PC-3 (cell line): ENCODE data around the gene ARFGEF2. TPM values are rescaled to one million over a fixed set of nuclear protein-coding genes. Genes with fewer than 3 reads are reported as not detected.
A peak's percentile ranks its signal among the peaks of the same experiment; 100 is the strongest.

Experiments used
- ATAC-seq: fragments of 200-7000 bp; cut with Tn5 transposase; 2 replicates; pipeline ENCODE4 v1.9.1; 2020; ENCODE audit warnings: mild to moderate bottlenecking, moderate library complexity
- BruUV-seq: library from RNA; stranded (reverse); fragments of 400-500 nt; replicated peaks from 2 replicates; lab custom pipeline; 2021; lab: Mats Ljungman, UMichigan
- CTCF ChIA-PET: fragments of 300-600 bp; sonication (Branson Sonifier 250); formaldehyde crosslinking; loops from one replicate; lab custom pipeline; 2022; ENCODE audit warnings: antibody characterized with exemption; lab: Charles Lee
- POLR2A ChIA-PET: fragments of 300-600 bp; sonication (Branson Sonifier 250); formaldehyde crosslinking; loops from one replicate; lab custom pipeline; 2022; ENCODE audit warnings: antibody characterized with exemption; ENCODE audit not compliant: unreplicated experiment; lab: Charles Lee
- DNase-seq: peaks from one replicate; pipeline ENCODE4 v3.0.0-alpha.2; 2015
- H2AFZ ChIP-seq: fragments of 300-600 bp; sonication (generic); 2 replicates; pipeline ENCODE4 v1.6.0; 2016; ENCODE audit warnings: antibody characterized with exemption, low read length
- H3F3A ChIP-seq: fragments of 300-600 bp; sonication (generic); one replicate; pipeline ENCODE4 v1.6.0; 2017; ENCODE audit warnings: antibody characterized with exemption, low read length, control low read depth, mild to moderate bottlenecking; ENCODE audit not compliant: unreplicated experiment
- H3K27ac ChIP-seq: fragments of 300-600 bp; sonication (generic); 2 replicates; pipeline ENCODE4 v1.5.1; 2016; ENCODE audit warnings: mild to moderate bottlenecking, low read length
- H3K27me3 ChIP-seq: fragments of 300-600 bp; sonication (generic); 2 replicates; pipeline ENCODE4 v1.6.1; 2016; ENCODE audit warnings: low read length, mixed read lengths
- H3K36me3 ChIP-seq: fragments of 300-600 bp; sonication (generic); 2 replicates; pipeline ENCODE4 v1.6.1; 2016; ENCODE audit warnings: low read depth, mixed run types, low read length, mixed read lengths
- H3K4me1 ChIP-seq: fragments of 300-600 bp; sonication (generic); 2 replicates; pipeline ENCODE4 v1.5.1; 2016; ENCODE audit warnings: low read length; ENCODE audit not compliant: insufficient read depth
- H3K4me2 ChIP-seq: fragments of 300-600 bp; sonication (generic); 2 replicates; pipeline ENCODE4 v1.6.0; 2016; ENCODE audit warnings: low read length
- H3K4me3 ChIP-seq: fragments of 300-600 bp; sonication (generic); 2 replicates; pipeline ENCODE4 v1.5.1; 2016; ENCODE audit warnings: mild to moderate bottlenecking, low read length, mixed read lengths
- H3K79me2 ChIP-seq: fragments of 300-600 bp; sonication (generic); 2 replicates; pipeline ENCODE4 v1.6.1; 2017; ENCODE audit warnings: low read length, mixed read lengths
- H3K9ac ChIP-seq: fragments of 300-600 bp; sonication (generic); 2 replicates; pipeline ENCODE4 v1.6.0; 2016; ENCODE audit warnings: mild to moderate bottlenecking, low read length
- H3K9me2 ChIP-seq: fragments of 300-600 bp; sonication (generic); replicated peaks from 2 replicates; pipeline ENCODE4 v1.6.1; 2016; ENCODE audit warnings: mixed run types, low read length, mixed read lengths
- H3K9me3 ChIP-seq: fragments of 300-600 bp; sonication (generic); 2 replicates; pipeline ENCODE4 v1.6.1; 2016; ENCODE audit warnings: low read length, mixed read lengths
- H4K20me1 ChIP-seq: fragments of 300-600 bp; sonication (generic); 2 replicates; pipeline ENCODE4 v1.6.1; 2016; ENCODE audit warnings: low read length, mixed read lengths
- CTCF ChIP-seq: fragments of 300-600 bp; sonication (generic); conservative IDR thresholded peaks from 2 replicates; pipeline ENCODE4 v1.5.1; 2017; ENCODE audit warnings: antibody characterized with exemption, low read depth, mild to moderate bottlenecking, low read length
- EZH2 ChIP-seq: fragments of 300-600 bp; sonication (generic); IDR thresholded peaks from one replicate; pipeline ENCODE4 v1.6.1; 2017; ENCODE audit warnings: antibody characterized with exemption, mild to moderate bottlenecking, low read length; ENCODE audit not compliant: unreplicated experiment
- EZH2phosphoT487 ChIP-seq: fragments of 300-600 bp; sonication (generic); IDR thresholded peaks from 2 replicates; pipeline ENCODE4 v1.6.1; 2018; ENCODE audit warnings: mild to moderate bottlenecking, antibody characterized with exemption, low read length, borderline replicate concordance
- intact Hi-C: fragments of 100-400 bp; cut with micrococcal nuclease; formaldehyde crosslinking; loops from 2 replicates; pipeline ENCODE4 v1.9.0; 2023
- total RNA-seq: library from RNA; depleted of rRNA; stranded (reverse); fragments of >200 nt; gene quantifications from 2 replicates; pipeline ENCODE4 v1.2.3, GENCODE V29; 2014

ARFGEF2 gene
- total RNA-seq, 1 experiment from 2014 or later: 33.5 TPM

DNA sequence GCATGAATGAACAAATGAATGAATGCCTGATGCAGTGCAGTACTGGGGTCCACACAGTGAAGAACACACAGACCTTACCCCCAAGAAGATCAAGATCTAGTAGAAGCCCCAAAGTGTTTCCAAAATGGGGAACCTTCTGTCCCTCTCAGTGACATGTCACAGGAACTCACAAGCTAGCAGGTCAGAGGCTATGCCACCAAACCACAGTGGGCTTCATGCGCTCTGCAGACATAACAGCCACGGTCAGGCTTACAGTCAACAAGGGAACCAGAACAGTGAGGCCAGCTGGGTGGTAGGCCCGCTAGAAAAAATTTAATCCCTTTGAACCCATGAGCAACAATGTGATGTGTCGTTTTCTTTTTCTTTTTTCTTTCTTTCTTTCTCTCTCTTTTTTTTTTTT, 20.2 kb upstream of the ARFGEF2 start:
- H3K36me3 ChIP-seq: no peaks in the 10 kb centered on the region
- no peaks in the 10 kb centered on the region for H3F3A ChIP-seq
- no peak overlapping the region for H3K4me2 ChIP-seq
- no TSS peak for BruUV-seq
- no peaks in the 10 kb centered on the region for H3K9me2 ChIP-seq
- POLR2A ChIA-PET: no interaction called here
- H4K20me1 ChIP-seq: no peaks in the 10 kb centered on the region
- H3K27ac ChIP-seq: no peak overlapping the region
- H3K4me1 ChIP-seq: peaks cover 22% of the 10 kb centered on the region
- H2AFZ ChIP-seq: no peak overlapping the region
- intact Hi-C loops: no loop called here
- H3K79me2 ChIP-seq: no peaks in the 10 kb centered on the region
- no peaks in the 10 kb centered on the region for H3K9me3 ChIP-seq
- no peak overlapping the region for H3K4me3 ChIP-seq
- TF ChIP-seq EZH2phosphoT487: no peak
- no peak for TF ChIP-seq CTCF
- TF ChIP-seq EZH2: no peak
- CTCF ChIA-PET: no interaction called here
- no peaks in the 10 kb centered on the region for H3K27me3 ChIP-seq
- ATAC-seq (no peak), DNase-seq (no peak)
- H3K9ac ChIP-seq: no peak overlapping the region

- DNase-seq (no peak), ATAC-seq (no peak)
- no peaks in the 10 kb centered on the region for H3K9me2 ChIP-seq
- H3K4me1 ChIP-seq: peaks cover 9% of the 10 kb centered on the region
- no peak overlapping the region for H3K4me2 ChIP-seq
- H3K27ac ChIP-seq: no peak overlapping the region
- no peak overlapping the region for H3K9ac ChIP-seq
- H3F3A ChIP-seq: no peaks in the 10 kb centered on the region
- H2AFZ ChIP-seq: no peak overlapping the region
- H3K9me3 ChIP-seq: no peaks in the 10 kb centered on the region
- intact Hi-C loops: no loop called here
- no peaks in the 10 kb centered on the region for H3K27me3 ChIP-seq
- TF ChIP-seq EZH2 (no peak), CTCF (no peak), EZH2phosphoT487 (no peak)
- POLR2A ChIA-PET: no interaction called here
- BruUV-seq: no TSS peak
- CTCF ChIA-PET: interaction anchor here (3.2 kb wide), 1 partner anchor 246 kb away, joined by 70 read pairs; no protein-coding TSS in a partner anchor
- H3K79me2 ChIP-seq: no peaks in the 10 kb centered on the region
- no peaks in the 10 kb centered on the region for H3K36me3 ChIP-seq
- H3K4me3 ChIP-seq: no peak overlapping the region
- H4K20me1 ChIP-seq: no peaks in the 10 kb centered on the region
These were observed 17.8 kb upstream of the ARFGEF2 start for GRCh38 chr20:48903705-48904104.

- Histone ChIP-seq H3K4me1 (peaks cover 9% of the 10 kb centered on the region), H2AFZ (peak overlapping the region; percentile 73), H3K27me3 (no peaks in the 10 kb centered on the region), H3F3A (no peaks in the 10 kb centered on the region), H3K9me3 (no peaks in the 10 kb centered on the region), H3K27ac (no peak overlapping the region), H3K4me2 (peak overlapping the region; percentile 41), H3K36me3 (no peaks in the 10 kb centered on the region), H3K9me2 (no peaks in the 10 kb centered on the region), H4K20me1 (no peaks in the 10 kb centered on the region), H3K4me3 (peak overlapping the region; percentile 13; the same call in 1 of the 2 replicates), H3K79me2 (no peaks in the 10 kb centered on the region), H3K9ac (no peak overlapping the region)
- DNase-seq (peak; percentile 93), ATAC-seq (peak; percentile 50)
- TF ChIP-seq EZH2phosphoT487 (no peak), EZH2 (no peak), CTCF (peak; percentile 95)
- ChIA-PET CTCF (interaction anchor here (0.6 to 3.2 kb wide), 9 partner anchors 25 to 1547 kb away, joined by 3 to 70 read pairs (median 14); no protein-coding TSS in a partner anchor), POLR2A (interaction anchor here (0.6 kb wide), 1 partner anchor 11 kb away, joined by 29 read pairs; no protein-coding TSS in a partner anchor)
- BruUV-seq: no TSS peak
- intact Hi-C loops: loop anchor here (1.0 kb wide), 1 partner anchor 247 kb away; no protein-coding TSS in a partner anchor
These were observed 16.8 kb upstream of the ARFGEF2 start for GRCh38 chr20:48904566-48905296.
